ENCODE data around the gene GDPD5. TPM values are rescaled to one million over a fixed set of nuclear protein-coding genes. Genes with fewer than 3 reads are reported as not detected.

GDPD5 gene
- total and polyA plus RNA-seq, 2 donors (not counting 3 experiments of a cell fraction or from before 2014, with no cell fraction given), result 60.2 to 79.2 TPM

- DNase-seq (ENCODE audit: low read depth, low spot score) (peak; percentile 88), FAIRE-seq (peak; percentile 96)
- peak overlapping the region; percentile 8 for H2AFZ ChIP-seq (ENCODE audit: low read depth, low read length)
These were observed 59.8 kb downstream of the GDPD5 start for GRCh38 chr11:75465701-75466531.

More at GRCh38 chr11:75465701-75466531, 59.8 kb downstream of the GDPD5 start:
- no peaks in the 10 kb centered on the region for H3K79me2 ChIP-seq (ENCODE audit: control insufficient read depth, insufficient read depth, low read length)
- ChIA-PET CTCF (interaction anchor here (0.7 to 3.7 kb wide), 9 partner anchors 10 to 73 kb away, joined by 3 to 40 read pairs (median 4); partner anchors contain the start of gene GDPD5), POLR2A (interaction anchor here (0.8 to 1.0 kb wide), 4 partner anchors 11 to 58 kb away, joined by 4 to 9 read pairs (median 4); no protein-coding TSS in a partner anchor)
- no TSS peak for BruUV-seq (replicated peaks)
- H3K27me3 ChIP-seq (ENCODE audit: control insufficient read depth in 2 of 2, insufficient read depth in 2 of 2, low read length in 2 of 2), result no peaks in the 10 kb centered on the region
- H3K4me1 ChIP-seq (ENCODE audit: control insufficient read depth, extremely low read depth, insufficient read depth, low read length), result peaks cover 78% of the 10 kb centered on the region
- no peak overlapping the region for H3K4me3 ChIP-seq (replicated peaks in 1 of 3; ENCODE audit: insufficient read depth in 1 of 3, low read depth in 1 of 3, low read length in 3 of 3)
- intact Hi-C loops (cut with micrococcal nuclease) (loop anchor here (1.0 to 5.0 kb wide), 2 partner anchors 59 to 361 kb away; partner anchors contain the start of gene GDPD5), dilution Hi-C loops (cut with MboI; ENCODE audit: extremely low pct_ligation_motif_present, low sequenced_read_pairs) (no loop called here)
- H3K4me2 ChIP-seq (ENCODE audit: insufficient read depth, low read length), result peak overlapping the region; percentile 14
- H3K9me1 ChIP-seq (replicated peaks; ENCODE audit: control insufficient read depth, extremely low read depth, insufficient read depth, low read length), result no peaks in the 10 kb centered on the region
- peaks cover 0 to 3% of the 10 kb centered on the region in 2 experiments for H3K36me3 ChIP-seq (ENCODE audit: control insufficient read depth in 2 of 2, extremely low read depth in 1 of 2, insufficient read depth in 2 of 2, low read length in 2 of 2)
- no peaks in the 10 kb centered on the region for H3K9me3 ChIP-seq (replicated peaks; ENCODE audit: control insufficient read depth, insufficient read depth, low read length)
- H3K27ac ChIP-seq (ENCODE audit: insufficient read depth, low read depth, low read length), result peak overlapping the region; percentile 45
- H3K9ac ChIP-seq (replicated peaks; ENCODE audit: extremely low read depth, insufficient read depth, low read length), result no peak overlapping the region
- no peaks in the 10 kb centered on the region for H4K20me1 ChIP-seq (replicated peaks; ENCODE audit: control insufficient read depth, extremely low read depth, insufficient read depth, low read length)
- TF ChIP-seq GATA2 (IDR thresholded peaks at IDR 0.05; ENCODE audit: insufficient read depth, insufficient read length, low read depth, low read length) (peak; percentile 77), CTCF (IDR thresholded peaks at IDR 0.05; ENCODE audit: extremely low read depth in 1 of 2, insufficient read depth in 1 of 2, low read depth in 1 of 2, low read length in 2 of 2) (peak in 1 of 2 donors; percentile 43), POLR2A (IDR thresholded peaks at IDR 0.05; ENCODE audit: low read depth, low read length) (peak; percentile 62), POLR2AphosphoS5 (IDR thresholded peaks at IDR 0.05; ENCODE audit: insufficient read depth, low read depth, low read length) (peak; percentile 84), FOS (IDR thresholded peaks at IDR 0.05; ENCODE audit: borderline replicate concordance, insufficient read depth, low read length) (no peak), EZH2 (IDR thresholded peaks at IDR 0.05; ENCODE audit: borderline replicate concordance, low read depth, low read length, severe bottlenecking) (no peak), MAX (IDR thresholded peaks at IDR 0.05; ENCODE audit: insufficient read depth, insufficient read length) (no peak)

Measured in endothelial cell of umbilical vein (primary cell).